Stimulated activated CD4-positive, alpha-beta T cell treated with anti-CD3 and anti-CD28 coated beads, Interleukin-2, amount 100 ng/mL, for 48 hours (primary cell): ENCODE data around the gene JPH2.
"Not testable (repeated sequence)": the region's sequence is repeated elsewhere in the genome, so short reads cannot be mapped to it uniquely, and the experiment has no call there.

Source experiments
- DNase-seq, 2 donors: peaks; one replicate each; pipeline ENCODE4 v3.0.0-alpha.2; 2020

JPH2 gene

DNA sequence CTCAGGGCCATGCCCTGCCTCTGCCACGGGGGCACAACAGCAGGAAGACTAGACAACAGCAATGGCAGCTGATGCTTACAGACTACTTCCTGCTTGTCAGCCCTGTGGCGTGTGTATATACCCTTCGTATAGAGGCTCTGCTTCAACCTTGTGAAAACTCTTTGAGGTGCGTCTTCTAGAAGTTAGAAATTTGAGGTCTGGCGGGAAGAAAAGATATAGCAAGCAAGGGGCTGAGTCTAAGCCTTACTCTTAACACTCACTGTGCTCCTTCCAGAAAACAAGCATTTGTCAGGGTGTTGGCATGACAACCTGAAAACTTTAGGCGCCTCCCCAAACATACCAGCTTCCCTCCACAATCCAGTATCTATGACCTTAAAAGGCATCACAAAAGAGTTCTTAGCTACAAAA, 33.3 kb downstream of the JPH2 start:
- no peak for DNase-seq

DNA sequence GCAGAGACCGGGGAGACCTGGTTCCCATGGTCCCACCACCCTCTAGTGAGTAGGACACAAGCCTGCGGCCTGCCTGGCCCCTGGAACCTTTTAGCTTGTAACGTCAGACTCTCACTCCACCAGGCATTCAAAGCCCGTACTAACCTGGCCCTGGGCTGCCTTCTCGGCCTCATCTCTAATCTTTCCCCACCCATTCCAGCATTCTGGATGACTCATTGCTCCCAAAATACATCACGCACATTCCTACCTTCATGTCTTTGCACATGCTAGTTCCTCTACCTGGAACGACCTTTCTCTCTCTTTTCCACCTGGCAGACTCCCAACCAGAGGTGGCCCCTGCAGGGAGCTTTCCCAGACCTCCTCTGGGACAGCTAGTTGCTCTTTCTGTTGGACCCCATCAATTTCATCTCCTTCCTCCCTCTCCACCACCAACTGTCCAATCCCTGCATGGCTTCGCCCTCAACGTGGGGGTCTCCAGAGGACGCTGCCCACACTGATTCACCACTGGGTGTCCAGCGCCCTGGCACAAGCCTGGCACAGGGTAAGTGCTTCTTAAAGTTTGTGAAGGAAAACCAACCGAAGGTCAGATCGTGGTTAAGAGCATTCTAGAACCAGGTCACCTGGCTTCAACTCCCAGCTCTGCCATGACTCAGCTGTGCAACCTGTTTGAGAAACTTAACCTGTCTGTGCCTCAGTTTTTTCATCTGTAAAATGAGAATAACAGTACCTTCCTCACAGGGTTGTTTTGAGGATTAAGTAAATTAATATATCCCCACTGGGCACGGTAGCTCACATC, 35.2 kb downstream of the JPH2 start:
- no peak for DNase-seq

GRCh38 chr20:44146272-44146671, 40.7 kb downstream of the JPH2 start:
- no peak for DNase-seq

GRCh38 chr20:44145131-44145775, 41.7 kb downstream of the JPH2 start:
- no peak for DNase-seq

GRCh38 chr20:44143936-44144335, 43.1 kb downstream of the JPH2 start:
- no peak for DNase-seq

DNA sequence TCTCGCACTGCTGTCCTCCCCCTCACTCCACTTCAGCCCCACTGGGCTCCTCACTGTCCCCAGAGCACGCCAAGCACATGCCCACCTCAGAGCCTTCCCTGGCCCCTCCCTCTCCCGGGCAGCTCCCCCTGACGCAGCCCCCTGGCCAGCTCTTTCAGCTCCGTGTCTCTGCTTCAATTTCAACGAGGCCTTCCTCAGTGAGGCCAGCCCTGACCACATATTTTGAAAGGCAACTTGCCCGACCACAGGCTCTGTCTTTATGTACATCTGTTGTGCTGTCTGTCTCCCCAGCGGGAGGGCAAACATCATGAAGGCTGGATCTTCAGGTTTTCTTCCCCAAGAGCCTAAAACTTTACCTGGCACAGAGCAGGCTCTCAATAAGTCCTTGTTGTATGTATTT, 44.6 kb downstream of the JPH2 start:
- no peak for DNase-seq

DNA sequence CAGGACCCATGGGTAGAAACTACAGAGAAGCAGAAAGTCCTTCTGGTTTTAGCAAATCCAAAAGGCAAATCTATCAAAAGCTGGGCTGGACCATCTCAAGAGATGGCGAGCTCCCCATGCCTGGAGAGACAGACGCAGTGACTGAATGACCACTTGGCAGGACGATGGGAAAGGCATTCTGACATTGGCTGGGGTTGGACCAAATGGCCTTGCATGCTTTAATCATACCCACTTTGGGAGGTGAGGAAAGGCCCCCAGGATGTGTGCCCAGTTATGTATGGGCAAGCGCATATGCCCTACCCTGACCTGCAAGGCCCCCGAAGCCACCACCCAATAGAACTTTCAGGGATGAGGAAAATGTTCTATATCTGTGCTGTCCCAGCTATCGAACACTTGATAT, 45.1 kb downstream of the JPH2 start:
- no peak for DNase-seq

DNA sequence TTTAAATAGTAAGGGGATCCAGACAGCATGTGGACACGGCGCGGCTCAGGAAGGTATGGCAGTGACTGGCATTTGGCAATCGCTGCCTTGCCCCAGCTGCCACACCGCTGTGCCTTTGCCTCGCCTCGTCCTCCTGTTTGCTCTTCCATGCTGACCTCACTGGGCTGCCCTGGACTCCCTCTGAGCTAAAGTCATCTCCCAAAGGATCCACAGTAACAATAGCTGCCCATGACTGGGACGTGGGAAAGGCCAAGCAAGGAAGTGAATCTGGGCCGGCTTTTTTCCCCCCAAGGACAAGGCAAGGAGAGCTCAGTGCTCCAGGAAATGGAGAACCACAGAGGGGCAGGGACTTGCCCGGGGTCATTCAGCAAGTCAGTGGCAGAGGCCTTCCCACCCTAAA, 48.1 kb downstream of the JPH2 start:
- DNase-seq, result no peak

DNA sequence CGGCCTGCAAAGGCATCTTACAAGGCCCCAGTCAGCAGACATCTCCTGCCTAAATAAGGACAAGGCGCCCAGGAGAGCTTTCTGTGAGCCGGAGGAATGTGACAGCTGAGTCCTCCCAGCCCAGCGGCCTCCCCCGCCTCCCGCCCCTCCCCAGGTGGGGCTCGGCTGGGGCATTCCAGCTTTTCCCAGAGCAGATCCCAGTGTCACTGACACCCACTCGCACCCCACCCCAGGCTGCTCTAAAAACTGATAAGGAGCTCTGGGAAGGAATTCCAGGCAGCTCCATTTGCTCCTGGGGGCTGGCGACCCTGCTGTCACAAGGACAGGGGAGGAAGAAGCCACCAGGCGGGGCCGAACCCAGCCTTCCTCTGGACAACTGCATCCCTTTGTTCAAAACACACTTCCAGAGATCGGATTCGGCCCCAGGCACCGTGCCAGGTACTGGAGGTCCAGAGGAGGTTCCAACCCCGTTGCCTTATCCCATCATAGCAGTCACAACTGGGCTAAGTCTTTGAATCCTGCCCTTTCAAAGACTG, 49.7 kb downstream of the JPH2 start:
- DNase-seq, result no peak

DNA sequence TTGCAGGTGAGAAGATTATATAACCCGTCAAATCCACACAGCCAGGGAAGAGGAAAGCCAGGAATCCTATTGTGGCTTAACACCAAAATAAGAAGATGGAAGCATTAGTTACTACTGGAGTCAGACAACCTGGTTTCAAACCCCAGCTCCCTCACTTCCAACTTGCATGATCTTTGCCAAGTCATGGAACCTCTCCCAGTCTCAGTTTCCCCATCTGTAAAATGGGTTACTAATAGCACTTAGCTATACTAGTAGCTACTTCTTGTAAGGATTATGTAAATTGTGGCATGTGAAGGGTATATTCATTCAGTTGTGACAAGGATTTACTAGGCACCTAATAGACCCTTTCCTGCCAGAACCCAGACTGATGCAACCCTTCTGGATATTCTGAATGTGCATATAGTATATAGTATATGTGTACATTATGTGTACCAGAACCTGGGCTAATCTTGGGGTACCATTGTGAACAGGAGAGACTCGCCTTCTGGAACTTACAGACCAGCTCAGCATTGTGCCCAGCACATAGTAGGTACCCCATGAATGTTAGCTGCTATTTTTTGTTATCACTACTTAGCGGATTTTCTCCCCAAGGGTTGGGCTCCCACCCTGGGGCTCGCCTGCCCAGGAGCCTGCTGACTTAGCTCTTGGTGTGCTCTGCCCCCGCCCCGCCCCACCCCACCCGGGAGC, 50.3 kb downstream of the JPH2 start:
- no peak for DNase-seq

- no peak for DNase-seq
Measured at GRCh38 chr20:44135417-44136204, 51.4 kb downstream of the JPH2 start.

GRCh38 chr20:44135012-44135412, 52.0 kb downstream of the JPH2 start:
- DNase-seq, result no peak

- DNase-seq, result no peak
Measured at GRCh38 chr20:44133424-44133823, 53.6 kb downstream of the JPH2 start.

GRCh38 chr20:44131704-44132103, 55.3 kb downstream of the JPH2 start:
- DNase-seq, result no peak

- no peak for DNase-seq
Measured at GRCh38 chr20:44129911-44130718, 56.9 kb downstream of the JPH2 start.

GRCh38 chr20:44129300-44129699, 57.7 kb downstream of the JPH2 start:
- DNase-seq, result not testable (repeated sequence)

- DNase-seq, result no peak
Measured at GRCh38 chr20:44126445-44126844, 60.5 kb downstream of the JPH2 start.

DNA sequence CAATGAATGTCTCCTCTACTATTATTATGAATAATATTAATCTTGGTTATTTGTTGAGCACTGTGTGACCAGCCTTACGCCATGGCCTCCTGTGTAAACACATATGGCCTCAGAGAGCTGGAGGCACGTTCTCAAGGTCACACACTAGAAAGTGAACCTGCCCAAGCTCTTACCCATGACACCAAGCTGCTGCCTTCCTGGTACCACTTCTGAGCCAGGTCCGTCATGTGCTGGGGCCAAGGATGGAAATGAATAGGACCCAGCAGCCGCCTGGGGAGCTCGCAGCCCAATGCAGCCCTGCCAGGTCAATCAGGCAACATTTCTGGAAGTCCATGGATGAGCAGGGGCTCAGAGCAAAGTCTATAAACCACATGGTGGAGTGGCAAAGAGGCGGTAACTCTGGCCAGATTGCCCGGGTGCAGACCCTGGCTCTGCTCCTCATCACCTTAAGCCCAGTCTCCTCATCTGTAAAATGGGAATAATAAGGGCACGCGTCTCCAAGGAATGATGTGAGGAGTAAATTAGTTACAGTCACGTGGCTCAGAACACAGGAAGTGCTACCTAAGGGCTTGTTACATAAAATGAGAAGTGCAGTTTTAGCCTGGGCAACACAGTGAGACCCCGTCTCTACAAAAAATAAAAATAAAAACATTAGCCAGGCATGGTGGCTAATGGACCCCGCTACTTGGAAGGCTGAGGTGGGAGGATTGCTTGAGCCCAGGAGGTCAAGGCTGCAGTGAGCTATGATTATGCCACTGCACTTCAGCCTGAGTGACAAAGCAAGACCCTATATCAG, 61.5 kb downstream of the JPH2 start:
- DNase-seq, result no peak

- DNase-seq, result no peak
Measured at GRCh38 chr20:44123874-44124535, 63.0 kb downstream of the JPH2 start.

DNA sequence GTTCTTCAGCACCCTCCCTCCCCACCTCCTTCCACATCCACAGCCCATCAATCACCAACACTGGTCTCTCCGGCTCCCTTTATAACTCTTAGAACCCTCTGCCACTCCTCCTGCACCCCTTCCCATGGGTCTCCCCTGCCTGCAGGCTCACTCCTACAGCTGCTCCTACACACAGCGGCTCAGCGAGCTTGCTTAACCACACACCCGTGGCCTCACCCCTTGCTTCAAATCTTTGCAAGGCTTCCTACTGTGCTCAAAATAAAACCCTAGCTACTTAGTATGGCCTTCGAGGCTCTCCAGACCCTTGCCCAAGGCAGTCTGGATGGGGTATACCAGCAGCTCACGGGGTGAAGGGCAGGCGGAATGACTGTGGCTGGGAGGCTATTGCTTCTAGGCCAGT, 63.7 kb downstream of the JPH2 start:
- DNase-seq, result no peak
